Fibroblast of skin of left biceps (primary cell): ENCODE measurements around the gene ANP32E.

ENCODE experiments used
- DNase-seq, 2 experiments: peaks; one replicate each; pipeline ENCODE4 v3.0.0-alpha.2; 2013; ENCODE audit warnings: low read depth in 2 of 2

Gene ANP32E

GRCh38 chr1:150171801-150172200, 64.1 kb downstream of the ANP32E start:
- DNase-seq, result no peak

- no peak for DNase-seq
Measured at GRCh38 chr1:150168960-150169601, 66.8 kb downstream of the ANP32E start.
